A375 (cell line): ENCODE measurements around the gene ABI3. TPM values are rescaled to one million over a fixed set of nuclear protein-coding genes. Genes with fewer than 3 reads are reported as not detected.

Experiments
- total RNA-seq: library from RNA; depleted of rRNA; stranded (reverse); fragments of >200 nt; shearing (Covaris generic); gene quantifications from 2 replicates; pipeline ENCODE4 v1.2.3, GENCODE V29; 2014; rRNA removed

ABI3 gene
- total RNA-seq: 0.27 TPM in 1 of 2 replicates, not detected in the other

GRCh38 chr17:49210158-49211029 is at the start of gene ABI3, which contains the start of gene GNGT2:
Gene ABI3 (plus strand): TSS chr17:49210707. CDS start chr17:49210725, 18 bp downstream.
Gene GNGT2 (minus strand): TSS chr17:49210574. CDS start chr17:49207422, 3,152 bp downstream.

DNA sequence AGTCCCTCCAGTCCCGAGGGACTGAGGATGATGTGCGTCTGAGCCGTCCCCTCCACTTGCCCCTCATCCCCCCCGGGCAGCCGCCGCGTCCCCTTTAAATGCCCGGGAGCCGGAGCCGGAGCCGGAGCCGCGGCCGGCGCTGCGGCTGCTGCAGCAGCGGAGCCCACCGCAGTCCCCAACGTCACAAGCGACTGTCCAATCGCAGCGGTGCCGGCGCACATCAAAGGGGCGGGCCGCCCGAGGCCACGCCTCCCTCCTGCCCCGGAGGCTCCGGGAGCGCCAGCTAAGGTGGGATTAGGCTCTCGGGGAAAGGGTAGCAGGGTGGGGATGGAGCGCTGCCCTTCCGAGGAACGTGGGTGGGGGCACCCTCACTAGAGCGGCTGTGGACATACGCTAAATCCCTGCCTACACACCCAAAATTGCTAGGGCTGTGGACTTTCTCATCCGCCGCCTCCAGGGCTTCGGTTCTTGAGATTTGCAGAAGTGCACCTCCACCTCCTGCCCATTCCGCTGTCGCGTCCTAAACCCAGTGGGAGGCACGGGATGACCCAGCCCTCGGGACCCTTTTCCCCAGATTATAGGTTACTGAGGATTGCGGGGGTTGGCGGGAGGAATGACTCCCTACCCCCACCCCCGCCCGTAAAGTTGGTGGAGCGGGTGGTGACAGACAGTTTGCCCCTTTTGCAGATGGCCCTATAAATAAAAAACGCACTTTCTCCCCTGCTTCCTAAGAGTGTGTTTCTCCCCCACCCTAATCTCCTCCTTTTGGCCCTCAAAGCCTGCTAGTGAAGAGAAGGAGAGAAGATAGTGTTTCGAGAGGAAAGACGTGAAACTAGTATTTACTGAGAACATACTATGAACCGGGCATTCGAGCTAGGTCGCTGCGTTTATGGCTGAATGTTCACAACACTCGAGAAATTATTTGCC is 20.4 kb downstream of the ABI3 start, which contains the start of gene PHOSPHO1:
TSS of gene PHOSPHO1 (minus strand) at position 152 of the 927 bp plus-strand sequence. CDS start 4,096 bp downstream, outside the sequence.

Other genes with a start within 250 kb of the ABI3 start
- not detected in 2 replicates for gene GIP, start 242.1 kb upstream of the ABI3 start, total RNA-seq
- 27.7 and 27.8 TPM in 2 replicates for gene IGF2BP1, start 213.3 kb upstream of the ABI3 start, total RNA-seq
- not detected in 2 replicates for gene B4GALNT2, start 77.9 kb upstream of the ABI3 start, total RNA-seq
- 0.27 and 0.38 TPM in 2 replicates for gene GNGT2, start 133 bp upstream of the ABI3 start, total RNA-seq
- gene PHOSPHO1, start 20.1 kb downstream of the ABI3 start, total RNA-seq: 0.34 TPM in 1 of 2 replicates, not detected in the other
- gene ZNF652, start 151.5 kb downstream of the ABI3 start, total RNA-seq: 8.8 and 10.1 TPM in 2 replicates
- 202 and 221 TPM in 2 replicates for gene PHB1, start 204.2 kb downstream of the ABI3 start, total RNA-seq